ENCODE data around the gene HGF. TPM values are rescaled to one million over a fixed set of nuclear protein-coding genes. Genes with fewer than 3 reads are reported as not detected.

Gene HGF
- polyA plus RNA-seq, 3 donors = 0.53 to 5.1 (median 2.6) TPM

DNA sequence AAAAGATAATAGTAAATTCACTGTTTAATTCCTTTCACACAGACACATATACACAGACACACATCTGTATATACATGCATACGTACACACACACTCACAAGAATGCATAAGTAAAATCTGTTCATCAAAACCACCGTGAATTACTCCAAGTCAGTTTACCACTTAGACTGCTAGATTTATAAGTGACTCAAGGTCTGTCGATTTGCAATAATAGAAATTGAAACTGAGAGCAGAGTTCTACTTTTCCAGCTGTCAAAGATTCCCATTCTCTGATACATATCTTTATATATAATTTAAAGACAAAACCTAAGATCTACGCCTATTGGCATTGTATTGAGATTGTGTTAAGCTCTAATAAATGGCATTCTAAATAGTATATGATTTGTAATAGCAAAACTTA lies 9.9 kb upstream of the HGF start:
- 82 to 92% (median 88%) methylated on average over 4 of the region's 4 CpGs for whole genome bisulfite sequencing, 3 donors
- no peak overlapping the region for H3K27ac ChIP-seq (ENCODE audit: low read depth, low read length)

DNA sequence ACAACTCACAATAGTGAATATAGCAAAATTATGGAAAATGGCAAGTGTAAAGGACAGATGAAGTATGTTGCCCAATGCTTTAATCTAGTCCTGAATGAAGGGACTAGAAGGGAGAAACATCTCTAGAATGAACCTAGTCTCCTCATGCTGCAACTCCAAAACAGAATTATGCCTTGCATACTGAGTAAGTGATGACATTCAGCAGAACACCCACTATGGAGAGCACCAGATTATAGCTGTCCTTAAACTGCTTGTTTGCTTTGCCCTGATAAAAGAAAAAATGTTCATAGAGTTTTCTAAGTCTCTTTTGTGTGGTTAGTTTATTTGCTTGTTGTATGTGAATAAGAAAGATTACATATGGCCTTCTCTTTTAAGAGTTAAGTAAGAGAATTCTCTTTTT lies 7.8 kb upstream of the HGF start:
- no peak overlapping the region for H3K27ac ChIP-seq (ENCODE audit: low read depth, low read length)

DNA sequence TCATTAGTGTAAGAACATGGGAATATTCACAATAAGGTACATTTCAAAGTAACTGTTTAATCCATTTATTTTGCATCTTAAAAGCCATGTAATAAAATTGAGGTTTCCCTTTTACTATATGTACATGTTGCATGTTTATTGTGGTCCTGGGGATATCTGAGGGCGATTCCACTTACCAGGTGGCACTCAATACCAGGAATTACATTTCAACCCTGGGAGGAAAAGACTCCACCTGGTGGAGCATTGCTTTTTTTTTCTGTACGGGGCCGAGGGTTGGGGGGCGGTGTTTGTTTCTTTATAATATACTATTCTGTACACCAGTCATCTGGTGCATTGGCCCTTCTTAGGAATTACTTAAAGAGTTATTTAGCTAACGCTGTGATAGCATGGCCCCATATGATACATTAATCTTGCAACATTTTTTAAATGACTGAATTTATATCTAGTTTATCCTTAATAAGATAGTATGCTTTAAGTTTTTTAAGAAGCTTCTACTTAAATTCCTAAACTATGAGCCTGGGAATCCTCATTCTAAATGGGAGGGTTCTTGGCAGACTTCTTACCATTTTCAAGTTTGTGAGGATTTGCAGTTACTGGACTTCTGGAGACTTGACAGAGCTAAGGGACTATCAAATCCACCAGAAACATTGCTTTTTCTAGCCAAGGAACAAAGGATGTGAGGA lies 7.2 kb upstream of the HGF start:
- WGBS, 3 donors = 60 to 71% (median 65%) methylated on average over 5 of the region's 5 CpGs

DNA sequence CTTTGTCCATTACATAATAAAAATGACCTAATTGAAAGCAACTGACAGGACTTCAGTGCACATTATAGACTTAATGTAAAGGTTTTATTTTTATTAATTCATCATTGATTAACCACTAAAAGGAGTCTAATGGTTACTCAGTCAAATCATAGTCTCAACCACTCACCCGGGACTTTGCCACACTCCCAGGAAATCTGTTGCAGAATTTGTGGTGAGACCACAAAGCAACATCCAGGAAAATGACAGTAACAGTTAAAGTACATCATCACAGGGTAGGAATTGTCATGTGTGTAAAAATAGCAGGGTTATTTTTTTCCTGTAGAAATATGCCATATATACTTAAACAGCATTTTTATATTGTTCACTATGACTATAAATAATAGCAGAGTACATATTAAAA lies 6.3 kb upstream of the HGF start:
- no peak overlapping the region for H3K27ac ChIP-seq (ENCODE audit: low read depth, low read length)
- 46 to 74% (median 59%) methylated on average over 1 of the region's 1 CpG for WGBS, 3 donors

More for the DNA sequence above, 7.2 kb upstream of the HGF start:
- H3K27ac ChIP-seq (ENCODE audit: low read depth, low read length) = no peak overlapping the region

DNA sequence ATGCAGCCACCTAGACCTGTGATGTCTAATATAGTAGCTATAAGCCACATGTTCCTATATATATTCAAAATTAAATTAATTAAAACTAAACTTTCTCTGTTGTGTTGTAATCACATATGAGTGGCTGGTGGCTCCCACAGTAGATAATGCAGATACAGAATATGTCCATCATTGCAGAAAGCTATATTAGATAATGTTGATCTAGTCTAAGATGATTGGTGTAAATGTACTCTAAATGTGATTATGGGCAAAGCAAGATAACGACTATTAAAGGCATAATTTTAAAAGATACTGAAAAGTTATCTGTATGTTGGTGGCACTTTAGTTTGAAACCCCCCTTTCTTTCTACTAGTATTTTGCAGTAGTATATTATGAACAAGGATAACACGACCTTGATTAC lies 5.7 kb upstream of the HGF start:
- H3K27ac ChIP-seq (ENCODE audit: low read depth, low read length) = no peak overlapping the region
- WGBS, 3 donors = 63 to 83% (median 82%) methylated on average over 2 of the region's 2 CpGs

DNA sequence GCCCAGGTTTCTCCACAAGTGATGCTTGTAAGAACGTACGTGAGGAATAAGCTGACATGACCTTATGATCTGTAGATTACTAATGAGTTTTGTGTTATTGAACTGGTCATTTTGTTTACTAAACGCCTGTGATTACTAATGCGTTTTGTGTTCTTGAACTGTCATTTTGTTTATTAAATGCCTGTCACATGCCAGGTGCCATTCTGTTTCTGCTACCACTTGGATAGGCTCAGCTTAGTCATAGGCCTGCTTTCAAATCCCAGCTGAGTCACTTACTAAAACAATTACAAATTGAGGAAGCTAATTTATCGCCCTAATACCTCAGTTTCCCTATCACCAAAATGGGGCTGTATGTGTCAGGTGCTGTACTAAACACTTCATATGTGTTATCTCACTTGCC lies 4.7 kb upstream of the HGF start:
- 65 to 87% (median 81%) methylated on average over 5 of the region's 5 CpGs for WGBS, 3 donors
- no peak overlapping the region for H3K27ac ChIP-seq (ENCODE audit: low read depth, low read length)

DNA sequence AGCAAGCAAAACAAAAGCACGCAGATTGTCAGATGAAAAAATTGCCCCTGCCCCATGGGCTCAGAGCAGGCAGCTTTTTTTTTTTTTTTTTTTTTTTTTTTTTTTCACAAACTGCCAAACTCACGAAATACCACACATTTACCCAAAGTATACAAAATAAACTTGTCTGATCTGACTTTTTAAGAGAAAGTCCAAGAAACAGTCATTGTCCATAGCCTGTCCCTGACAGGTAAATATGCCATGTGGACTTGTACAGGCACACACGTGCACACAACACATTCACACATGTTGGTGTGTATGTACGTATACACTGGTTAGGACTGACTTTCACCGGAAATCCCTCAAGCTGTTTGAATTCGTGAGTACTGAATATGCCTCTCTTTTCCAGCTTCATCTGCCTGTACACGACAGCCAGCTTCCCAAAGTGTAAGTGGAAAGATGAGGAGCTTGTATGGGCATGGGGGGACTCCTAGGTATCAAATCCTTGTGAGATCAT lies 929 bp upstream of the HGF start:
- 56 to 70% (median 56%) methylated on average over 7 of the region's 7 CpGs for WGBS, 3 donors
- no peak overlapping the region for H3K27ac ChIP-seq (ENCODE audit: low read depth, low read length)

DNA sequence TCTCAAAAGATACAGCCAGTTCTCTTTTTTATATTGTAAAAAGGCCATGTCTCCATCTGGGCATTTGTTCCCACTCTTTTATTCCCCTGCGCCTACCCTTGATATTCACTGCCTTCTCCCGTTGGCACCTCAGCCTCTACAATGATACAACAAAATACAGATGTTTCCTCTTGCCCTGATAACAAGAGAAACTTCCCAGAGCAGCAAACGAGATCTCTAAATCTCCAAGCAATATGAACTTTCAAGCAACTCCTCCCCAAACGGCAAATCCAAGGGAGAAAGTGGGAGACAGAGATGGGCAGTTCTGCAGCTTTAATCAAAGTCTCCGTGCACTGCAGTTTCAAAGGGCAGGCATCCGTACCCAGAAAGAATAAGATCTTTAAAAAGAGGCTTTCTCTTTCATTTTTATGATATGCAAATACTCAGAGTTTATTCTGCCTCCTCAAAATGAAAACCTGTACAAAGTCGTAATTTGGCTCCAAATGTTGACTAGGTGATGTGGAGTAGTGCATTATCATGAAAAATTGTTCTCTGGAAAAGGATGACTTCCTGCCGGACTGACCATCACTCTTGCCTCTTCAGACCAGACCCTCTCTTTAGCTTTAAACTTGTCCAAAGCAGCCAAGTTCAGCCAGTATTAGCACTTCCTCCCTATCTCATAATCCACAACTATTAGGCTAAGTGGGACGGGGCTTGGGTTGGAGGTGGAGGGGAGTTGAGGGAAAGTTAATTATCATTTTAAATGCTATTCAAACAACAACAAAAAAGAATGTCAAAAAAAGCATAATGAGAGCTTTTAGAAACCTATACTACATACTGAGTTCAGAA lies 682 bp downstream of the HGF start:
- H3K27ac ChIP-seq (ENCODE audit: low read depth, low read length) = no peak overlapping the region
- WGBS, 3 donors = 6 to 37% (median 10%) methylated on average over 9 of the region's 9 CpGs

DNA sequence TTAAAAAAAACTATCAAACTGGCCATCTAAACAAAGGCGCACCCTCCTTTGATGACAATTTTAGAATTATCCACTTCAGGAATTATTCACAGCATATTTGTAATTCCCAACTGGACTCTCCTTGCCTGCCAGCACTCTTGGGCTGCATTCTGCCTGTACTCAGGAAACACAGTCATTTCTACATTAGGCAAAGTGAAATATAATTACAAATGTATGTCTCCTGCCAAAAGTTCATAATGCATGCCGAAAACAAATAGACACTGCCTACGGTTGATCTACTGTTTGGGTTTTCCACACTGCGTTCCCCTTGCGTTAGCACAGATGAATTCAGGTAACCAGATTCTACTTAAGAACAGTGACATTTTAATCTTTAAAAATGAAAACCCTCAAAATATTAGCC lies 1.9 kb downstream of the HGF start:
- WGBS, 3 donors = 48 to 72% (median 48%) methylated on average over 5 of the region's 5 CpGs
- no peak overlapping the region for H3K27ac ChIP-seq (ENCODE audit: low read depth, low read length)

DNA sequence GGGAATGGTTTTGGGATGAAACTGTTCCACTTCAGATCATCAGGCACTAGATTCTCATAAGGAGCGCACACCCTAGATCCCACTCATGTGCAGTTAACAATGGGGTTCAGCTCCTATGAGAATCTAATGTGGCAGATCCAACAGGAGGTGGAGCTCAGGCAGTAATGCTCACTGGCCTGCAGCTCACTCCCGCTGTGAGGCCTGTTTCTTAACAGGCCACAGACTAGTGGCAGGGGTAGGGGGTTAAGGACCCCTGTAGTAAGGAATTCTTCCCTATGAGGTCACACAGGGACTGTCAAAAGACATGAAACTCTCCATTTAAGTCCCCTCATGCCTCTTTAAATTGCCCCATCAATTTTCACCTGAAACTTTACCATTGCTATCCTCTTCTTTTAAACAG lies 8.0 kb downstream of the HGF start:
- no peak overlapping the region for H3K27ac ChIP-seq (ENCODE audit: low read depth, low read length)
- 80 to 94% (median 93%) methylated on average over 2 of the region's 2 CpGs for WGBS, 3 donors

DNA sequence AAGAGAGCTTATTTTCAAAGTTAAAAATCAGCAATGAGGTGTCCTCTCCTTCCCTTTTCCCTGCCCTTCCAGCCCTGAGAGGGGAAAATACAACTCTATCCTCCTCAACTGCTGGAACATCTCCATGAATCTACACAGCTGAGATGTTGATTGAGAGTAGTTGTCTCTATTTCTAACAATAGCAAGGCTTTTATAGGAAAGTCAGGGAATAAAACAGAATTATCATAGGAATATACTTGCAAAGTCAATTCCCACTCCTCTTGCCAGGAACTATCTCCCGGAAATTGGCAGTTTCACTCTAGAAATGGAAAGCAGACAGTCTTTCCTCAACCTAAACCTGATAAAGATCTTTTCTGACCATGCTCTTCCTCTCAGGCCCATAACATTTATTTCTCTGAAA lies 8.8 kb downstream of the HGF start:
- no peak overlapping the region for H3K27ac ChIP-seq (ENCODE audit: low read depth, low read length)
- 74 to 79% (median 74%) methylated on average over 1 of the region's 1 CpG for WGBS, 3 donors

DNA sequence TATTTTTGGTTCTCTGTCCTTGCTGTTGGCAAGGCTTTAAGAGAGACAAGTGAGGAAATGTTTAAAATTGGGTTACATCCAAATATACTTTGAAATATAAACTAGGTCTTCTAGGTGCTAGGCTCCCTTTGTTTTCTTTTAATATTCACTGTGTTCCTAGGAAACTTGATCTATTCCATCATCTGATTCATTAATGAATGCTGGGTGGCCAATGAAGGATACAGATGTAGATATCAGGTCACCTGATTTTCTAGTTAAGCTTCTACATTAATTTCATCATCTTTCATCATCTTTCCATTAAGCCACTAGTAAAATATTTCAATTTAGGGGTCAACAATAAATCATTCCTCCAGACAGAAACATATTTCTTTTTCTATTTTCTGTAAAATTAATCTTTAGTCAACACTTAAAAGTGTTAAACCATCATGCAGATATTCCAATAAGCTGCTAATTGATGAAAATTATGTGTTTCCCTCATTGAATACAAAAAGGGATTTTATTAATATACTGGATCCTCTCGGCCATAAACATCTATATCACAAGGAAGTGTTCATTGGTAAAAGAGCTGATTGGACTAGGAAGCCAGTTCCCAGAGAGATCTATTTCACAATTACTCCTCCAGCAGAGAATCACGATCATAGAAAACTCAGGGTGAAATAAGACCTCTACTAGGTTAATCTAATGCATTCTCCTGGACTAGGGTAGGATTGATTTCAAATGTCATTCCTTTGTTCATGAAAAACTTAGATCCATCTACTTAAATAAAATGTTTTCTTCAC lies 14.7 kb downstream of the HGF start:
- H3K27ac ChIP-seq (ENCODE audit: low read depth, low read length) = no peak overlapping the region
- WGBS, 3 donors = 77 to 88% (median 80%) methylated on average over 2 of the region's 2 CpGs

DNA sequence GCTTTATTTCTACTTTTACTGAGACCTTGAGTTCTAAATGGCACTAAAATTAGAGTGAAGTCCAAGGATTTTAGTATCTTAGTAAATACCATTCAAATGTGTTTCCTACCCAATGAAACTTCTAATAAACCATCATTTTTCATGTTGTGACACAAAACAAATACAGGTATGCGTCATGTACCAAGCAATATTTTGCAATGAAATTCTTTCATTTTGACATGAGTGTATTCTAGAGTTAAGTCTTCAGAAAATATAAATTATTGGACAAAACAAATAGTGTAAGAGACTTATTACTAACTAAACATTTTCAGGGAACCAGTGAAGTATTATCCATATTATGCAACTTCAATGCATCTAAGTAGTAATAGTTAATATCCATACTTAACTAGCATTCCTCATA lies 16.5 kb downstream of the HGF start:
- WGBS, 3 donors = 43 to 98% (median 88%) methylated on average over 1 of the region's 1 CpG
- no peak overlapping the region for H3K27ac ChIP-seq (ENCODE audit: low read depth, low read length)

DNA sequence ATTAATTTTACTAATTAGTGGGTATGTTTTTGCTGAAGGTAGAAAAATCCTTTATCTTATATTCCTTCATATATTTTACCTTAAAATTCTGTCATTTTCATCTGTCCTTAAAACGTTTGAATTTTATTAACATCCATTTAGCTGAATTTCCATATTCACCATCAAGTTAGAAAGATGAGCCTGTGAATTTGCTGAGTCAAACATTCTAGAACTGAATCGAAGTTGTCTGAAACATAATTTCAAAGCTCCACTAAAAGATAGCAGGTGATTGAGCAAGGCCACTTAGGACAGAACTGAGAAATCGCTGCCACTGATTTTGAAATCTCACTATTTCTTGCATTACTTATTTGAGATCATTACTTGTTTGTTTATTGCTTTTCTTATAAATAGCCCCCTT lies 17.5 kb downstream of the HGF start:
- 59 to 62% (median 59%) methylated on average over 3 of the region's 3 CpGs for WGBS, 3 donors
- no peak overlapping the region for H3K27ac ChIP-seq (ENCODE audit: low read depth, low read length)

DNA sequence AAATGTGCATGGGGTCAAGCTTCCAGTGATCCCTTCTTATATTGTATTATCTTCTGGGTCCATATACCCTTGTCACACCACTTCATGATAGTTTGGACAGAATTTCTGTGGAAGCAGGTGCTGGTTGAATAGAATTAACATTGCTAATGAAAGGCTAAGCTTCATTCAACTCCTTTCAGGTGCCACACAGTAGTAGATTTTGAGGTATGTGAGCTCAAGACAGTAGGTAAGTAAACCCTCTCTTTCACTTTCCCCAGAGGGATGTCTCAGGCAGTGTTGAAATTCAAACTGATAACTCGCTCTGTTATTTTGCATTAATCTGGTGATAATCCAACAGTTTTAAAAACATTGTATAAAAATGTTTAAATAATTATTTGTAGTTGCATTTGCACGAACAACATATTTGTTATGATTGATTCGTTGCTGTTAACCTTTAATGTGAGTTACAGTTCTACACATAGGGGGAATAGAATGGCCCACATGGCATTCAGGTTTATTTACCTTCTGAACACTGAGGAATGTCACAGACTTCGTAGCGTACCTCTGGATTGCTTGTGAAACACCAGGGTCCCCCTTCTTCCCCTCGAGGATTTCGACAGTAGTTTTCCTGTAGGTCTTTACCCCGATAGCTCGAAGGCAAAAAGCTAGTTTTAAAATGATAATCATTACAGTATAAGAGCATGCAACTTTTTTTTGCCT lies 18.1 kb downstream of the HGF start:
- 59 to 71% (median 70%) methylated on average over 9 of the region's 9 CpGs for WGBS, 3 donors
- H3K27ac ChIP-seq (ENCODE audit: low read depth, low read length) = no peak overlapping the region

DNA sequence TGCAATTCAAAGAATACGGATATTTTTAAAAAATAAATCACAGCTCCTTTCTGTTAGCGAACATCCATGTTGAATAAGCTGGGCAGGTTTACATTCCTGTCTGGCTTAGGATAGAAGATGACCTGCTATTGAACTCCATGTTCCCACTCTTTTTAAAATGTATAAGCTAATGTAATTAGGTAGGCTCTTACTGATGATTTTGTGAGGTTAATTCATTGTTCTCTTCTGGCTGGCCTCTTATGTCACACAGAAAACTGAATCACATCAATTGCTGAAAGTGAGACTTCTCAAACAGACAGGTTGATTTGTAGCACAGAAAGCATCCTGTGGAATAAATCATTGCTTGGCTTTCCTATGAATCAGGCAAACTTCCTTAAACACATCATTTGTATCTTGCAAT lies 24.2 kb downstream of the HGF start:
- WGBS, 3 donors = 80 to 94% (median 93%) methylated on average over 2 of the region's 2 CpGs
- no peak overlapping the region for H3K27ac ChIP-seq (ENCODE audit: low read depth, low read length)

DNA sequence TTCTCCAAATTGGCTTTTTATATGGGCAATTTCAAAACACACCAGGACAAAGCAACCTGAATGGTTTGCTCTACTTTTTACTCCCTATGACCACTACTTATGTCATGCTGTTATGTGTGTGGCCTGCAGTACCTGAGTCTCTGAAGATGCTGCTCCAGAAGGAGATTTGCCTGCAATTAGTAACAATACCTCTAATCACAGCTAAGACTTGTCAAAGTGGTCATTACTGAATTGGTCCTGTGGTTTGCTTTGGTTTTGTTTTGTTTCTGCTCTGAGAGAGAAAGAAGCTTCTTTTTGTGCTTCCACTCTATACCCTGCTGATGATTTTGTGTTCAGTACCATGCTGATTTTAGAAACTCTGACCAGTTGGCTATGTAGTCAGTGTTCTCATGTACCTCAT lies 25.5 kb downstream of the HGF start:
- no peak overlapping the region for H3K27ac ChIP-seq (ENCODE audit: low read depth, low read length)

DNA sequence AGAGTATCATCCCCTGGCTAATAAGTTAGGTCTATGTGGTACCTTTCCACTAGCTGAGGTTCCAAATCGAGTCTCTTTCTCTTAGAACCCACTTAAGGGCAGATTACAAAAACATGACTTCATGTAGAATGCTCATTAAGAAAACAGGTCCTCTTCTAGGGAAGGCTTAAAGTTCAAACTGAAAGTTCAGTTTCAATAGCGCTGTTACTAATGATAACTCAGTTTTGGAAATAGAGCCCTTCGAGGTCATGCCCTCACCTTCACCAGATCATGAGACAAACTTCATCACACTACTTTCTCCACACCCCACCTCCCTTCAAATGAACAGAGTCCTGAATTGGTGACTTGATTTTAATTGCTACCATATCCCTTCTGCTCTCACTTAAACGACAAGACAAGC lies 26.2 kb downstream of the HGF start:
- H3K27ac ChIP-seq (ENCODE audit: low read depth, low read length) = no peak overlapping the region
- 70 to 91% (median 90%) methylated on average over 4 of the region's 4 CpGs for WGBS, 3 donors

DNA sequence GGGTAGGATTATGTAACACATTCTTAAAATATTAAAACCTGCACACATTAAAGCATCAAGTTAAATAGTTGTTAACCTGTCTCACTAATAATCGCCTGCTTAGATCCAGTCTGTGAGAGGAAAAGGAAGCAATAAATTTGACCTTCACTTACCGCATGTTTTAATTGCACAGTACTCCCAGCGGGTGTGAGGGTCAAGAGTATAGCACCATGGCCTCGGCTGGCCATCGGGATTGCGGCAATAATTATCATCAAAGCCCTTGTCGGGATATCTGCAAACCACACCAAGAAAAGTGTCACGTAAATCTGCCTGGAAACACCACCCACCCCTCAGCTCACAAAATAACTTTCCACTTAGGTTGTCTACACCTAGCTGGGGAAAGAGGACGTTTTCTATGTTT lies 26.6 kb downstream of the HGF start:
- WGBS, 3 donors = 65 to 79% (median 73%) methylated on average over 9 of the region's 9 CpGs
- no peak overlapping the region for H3K27ac ChIP-seq (ENCODE audit: low read depth, low read length)

Data from adipose tissue (tissue), 3 donors.